Activated CD8-positive, alpha-beta T cell treated with anti-CD3 and anti-CD28 coated beads, Interleukin-2, amount 10 ng/mL, durations not matched to agents 7 days and 5 days (primary cell): ENCODE results near the gene FOXL2NB. TPM values are rescaled to one million over a fixed set of nuclear protein-coding genes. Genes with fewer than 3 reads are reported as not detected.
A peak's percentile ranks its signal among the peaks of the same experiment; 100 is the strongest.

Source experiments
- ATAC-seq: fragments of 150-1000 bp; cut with Tn5 transposase; one replicate; pipeline ENCODE4 v1.10.0; 2021; ENCODE audit warnings: moderate library complexity
- CTCF ChIA-PET: fragments of 350-600 bp; sonication (Branson Sonifier 250); formaldehyde crosslinking; loops from one replicate; lab custom pipeline; 2021; ENCODE audit warnings: antibody characterized with exemption; lab: Charles Lee
- POLR2A ChIA-PET: fragments of 350-600 bp; sonication (Branson Sonifier 250); formaldehyde crosslinking; loops from one replicate; lab custom pipeline; 2021; ENCODE audit warnings: antibody characterized with exemption; lab: Charles Lee
- DNase-seq: peaks from one replicate; pipeline ENCODE4 v3.0.0-alpha.2; 2020
- H3K27ac Mint-ChIP-seq: one replicate; pipeline ENCODE4 v1.8.0; 2021; ENCODE audit warnings: mild to moderate bottlenecking, mixed read lengths
- H3K27me3 Mint-ChIP-seq: one replicate; pipeline ENCODE4 v1.8.0; 2021; ENCODE audit warnings: low read depth, mixed read lengths
- H3K36me3 Mint-ChIP-seq: one replicate; pipeline ENCODE4 v1.8.0; 2021; ENCODE audit warnings: low read depth, mixed read lengths
- H3K4me1 Mint-ChIP-seq: one replicate; pipeline ENCODE4 v1.8.0; 2021; ENCODE audit warnings: low read depth, mixed read lengths
- H3K4me3 Mint-ChIP-seq: one replicate; pipeline ENCODE4 v1.8.0; 2021; ENCODE audit warnings: mild to moderate bottlenecking, mixed read lengths
- H3K9me3 Mint-ChIP-seq: one replicate; pipeline ENCODE4 v1.8.0; 2022; ENCODE audit warnings: mixed read lengths; ENCODE audit not compliant: insufficient read depth
- total RNA-seq, 2 experiments: library from RNA; stranded (reverse); gene quantifications; one replicate each; pipeline ENCODE4 v1.2.3, GENCODE V29; 2021

Gene FOXL2NB
- total RNA-seq, 2 experiments from 2014 or later, result not detected

DNA sequence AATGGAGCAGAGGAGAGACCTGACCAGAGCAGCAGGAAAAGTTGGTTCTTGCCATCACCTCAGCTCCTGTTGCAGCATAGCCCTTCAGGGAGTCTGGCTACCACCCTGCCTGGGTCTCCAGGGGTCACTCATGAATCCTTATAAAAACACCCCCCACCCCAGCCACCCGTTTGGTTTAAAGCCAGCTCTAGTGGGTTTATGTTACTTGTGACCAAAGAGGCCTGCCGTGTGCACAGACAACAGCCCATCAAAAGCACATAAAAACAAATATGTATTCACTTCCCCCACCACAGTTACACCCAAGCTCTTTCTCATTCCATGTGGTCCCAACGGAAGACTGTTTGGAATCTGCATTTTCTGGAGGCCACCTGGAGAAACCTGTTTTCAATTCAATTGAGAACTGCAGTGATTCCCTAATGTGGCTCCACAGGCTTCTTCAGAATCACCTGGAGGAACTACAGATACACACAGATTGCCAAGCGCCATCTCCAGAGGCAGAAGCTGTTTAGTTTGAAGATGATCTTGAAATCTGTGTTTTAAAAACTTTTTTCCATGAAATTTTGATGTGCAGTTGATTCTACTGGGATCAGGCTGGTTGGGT is 13.8 kb upstream of the FOXL2NB start:
- ATAC-seq, result no peak
- Mint-ChIP-seq H3K36me3 (no peaks in the 10 kb centered on the region), H3K9me3 (no peaks in the 10 kb centered on the region), H3K27me3 (peaks cover 45% of the 10 kb centered on the region), H3K4me3 (no peak overlapping the region), H3K4me1 (peaks cover 22% of the 10 kb centered on the region), H3K27ac (no peak overlapping the region)
- ChIA-PET CTCF (interaction anchor here (0.8 to 4.5 kb wide), 4 partner anchors 10 to 396 kb away, joined by 3 to 56 read pairs (median 8); no protein-coding TSS in a partner anchor), POLR2A (no interaction called here)
- no peak for DNase-seq

DNA sequence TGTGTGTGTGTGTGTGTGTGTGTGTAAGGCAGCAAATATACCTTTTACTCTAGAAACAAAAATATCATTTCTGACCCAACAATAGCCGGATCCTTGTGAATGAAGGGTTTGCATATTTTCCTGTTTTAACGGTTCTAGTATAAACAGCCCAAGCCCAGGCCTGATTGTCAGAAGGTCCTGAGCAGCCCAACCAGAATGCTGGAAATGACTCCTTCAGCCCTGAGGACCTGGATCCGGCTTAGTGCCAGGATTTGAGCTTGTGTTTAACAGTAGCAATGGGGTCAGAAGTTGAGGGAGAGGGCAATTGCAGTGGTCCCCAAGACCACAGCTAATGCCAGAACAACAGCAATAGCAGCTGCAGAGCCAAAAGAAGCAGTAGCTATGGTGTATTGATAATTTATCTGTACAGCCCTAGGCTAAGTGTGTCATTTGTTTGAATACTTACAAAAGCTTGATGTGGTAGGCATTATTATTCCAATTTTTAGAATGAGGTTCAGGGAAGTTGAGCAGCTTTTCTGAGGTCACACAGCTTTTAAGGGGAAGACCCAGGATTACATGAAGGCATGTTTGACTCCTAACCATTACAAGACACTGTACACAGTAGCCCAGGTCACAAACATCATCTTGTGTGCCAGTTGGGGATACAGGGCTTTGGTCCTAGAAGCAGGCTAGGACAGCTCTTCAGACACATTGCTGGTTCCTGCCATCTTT is 12.9 kb upstream of the FOXL2NB start:
- ChIA-PET POLR2A (no interaction called here), CTCF (interaction anchor here (1.0 to 4.5 kb wide), 6 partner anchors 11 to 395 kb away, joined by 3 to 56 read pairs (median 8); partner anchors contain the start of gene CEP70)
- Mint-ChIP-seq H3K4me1 (peaks cover 30% of the 10 kb centered on the region), H3K9me3 (no peaks in the 10 kb centered on the region), H3K36me3 (no peaks in the 10 kb centered on the region), H3K4me3 (no peak overlapping the region), H3K27ac (no peak overlapping the region), H3K27me3 (peaks cover 53% of the 10 kb centered on the region)
- ATAC-seq (no peak), DNase-seq (no peak)

DNA sequence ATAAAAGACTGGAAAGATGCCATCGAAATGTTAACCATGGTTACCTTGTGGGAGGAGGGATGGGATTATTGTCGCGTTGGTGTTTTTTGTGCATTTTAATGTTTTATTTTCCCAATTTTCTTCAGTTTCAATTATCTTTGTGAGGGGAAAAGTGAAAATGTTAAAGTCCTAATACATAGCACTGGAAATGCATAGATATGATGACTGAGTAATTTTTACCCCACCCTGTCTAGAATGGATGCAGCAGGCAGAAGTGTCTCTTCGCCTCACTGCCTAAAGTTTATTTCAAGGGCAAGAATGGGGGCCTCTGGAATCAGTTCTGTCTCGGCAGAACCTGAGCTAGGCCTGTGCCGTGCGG is 11.5 kb upstream of the FOXL2NB start:
- ChIA-PET CTCF (interaction anchor here (0.7 to 4.5 kb wide), 35 partner anchors 9 to 756 kb away, joined by 3 to 56 read pairs (median 4); partner anchors contain the start of genes CEP70, FOXL2 and FOXL2NB), POLR2A (interaction anchor here (0.8 to 1.1 kb wide), 2 partner anchors 13 to 454 kb away, joined by 3 read pairs; partner anchors contain the start of gene COPB2)
- no peak for ATAC-seq
- H3K36me3 Mint-ChIP-seq, result no peaks in the 10 kb centered on the region
- no peak for DNase-seq
- H3K4me3 Mint-ChIP-seq, result peak overlapping the region; percentile 61
- H3K4me1 Mint-ChIP-seq, result peaks cover 33% of the 10 kb centered on the region
- H3K9me3 Mint-ChIP-seq, result no peaks in the 10 kb centered on the region
- no peak overlapping the region for H3K27ac Mint-ChIP-seq
- H3K27me3 Mint-ChIP-seq, result peaks cover 63% of the 10 kb centered on the region

DNA sequence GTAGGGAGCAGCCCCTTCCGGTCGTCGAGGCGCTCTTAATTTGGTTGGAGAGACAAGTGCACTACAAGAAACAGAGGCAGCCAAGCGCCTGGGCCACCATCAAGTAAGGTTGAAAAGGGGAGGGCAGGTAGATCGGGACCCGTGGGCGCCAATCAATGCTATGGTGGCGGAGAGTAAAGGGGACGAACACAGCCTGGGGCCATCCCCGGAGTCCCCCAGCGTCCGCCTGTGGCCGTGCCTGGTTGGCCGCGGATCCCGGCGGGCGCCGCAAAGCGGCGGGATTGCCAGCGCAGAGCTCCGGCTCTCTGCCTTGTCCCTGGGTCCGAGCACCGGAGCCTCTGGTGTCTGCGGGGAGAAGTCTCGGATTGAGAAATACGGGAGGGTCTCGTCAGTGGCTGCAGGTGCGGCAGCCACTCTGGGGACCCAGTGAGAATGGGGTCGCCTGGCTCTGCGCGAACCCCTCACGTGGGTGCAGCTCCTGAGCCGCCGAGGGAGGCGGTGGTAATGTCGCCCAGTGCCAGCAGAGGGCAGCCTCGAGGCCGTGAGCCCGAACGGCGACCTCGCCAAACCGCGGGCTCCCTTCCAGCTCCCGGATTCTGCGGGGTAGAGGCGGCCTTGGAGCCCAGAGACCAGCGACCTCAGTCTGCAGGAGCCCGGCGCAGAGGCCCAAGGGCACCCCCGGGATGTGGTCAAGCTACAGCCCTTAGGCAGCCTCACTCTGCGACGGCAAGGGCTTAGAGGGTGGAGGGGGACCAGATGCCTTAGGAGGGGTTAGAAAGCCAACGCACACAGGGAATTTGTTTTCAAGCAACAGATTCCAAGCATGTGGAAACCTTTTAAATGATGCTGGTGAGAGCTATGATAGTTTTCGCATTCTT is 10.9 kb upstream of the FOXL2NB start:
- peaks cover 33% of the 10 kb centered on the region for H3K4me1 Mint-ChIP-seq
- H3K9me3 Mint-ChIP-seq, result no peaks in the 10 kb centered on the region
- H3K4me3 Mint-ChIP-seq, result peak overlapping the region; percentile 61
- peaks cover 68% of the 10 kb centered on the region for H3K27me3 Mint-ChIP-seq
- ChIA-PET CTCF (interaction anchor here (0.6 to 2.9 kb wide), 40 partner anchors 9 to 756 kb away, joined by 3 to 48 read pairs (median 4); partner anchors contain the start of genes CEP70, FOXL2 and FOXL2NB), POLR2A (interaction anchor here (0.8 to 1.1 kb wide), 2 partner anchors 12 to 453 kb away, joined by 3 read pairs; partner anchors contain the start of gene COPB2)
- no peaks in the 10 kb centered on the region for H3K36me3 Mint-ChIP-seq
- ATAC-seq, result peak; percentile 78
- DNase-seq, result peak; percentile 65
- no peak overlapping the region for H3K27ac Mint-ChIP-seq

DNA sequence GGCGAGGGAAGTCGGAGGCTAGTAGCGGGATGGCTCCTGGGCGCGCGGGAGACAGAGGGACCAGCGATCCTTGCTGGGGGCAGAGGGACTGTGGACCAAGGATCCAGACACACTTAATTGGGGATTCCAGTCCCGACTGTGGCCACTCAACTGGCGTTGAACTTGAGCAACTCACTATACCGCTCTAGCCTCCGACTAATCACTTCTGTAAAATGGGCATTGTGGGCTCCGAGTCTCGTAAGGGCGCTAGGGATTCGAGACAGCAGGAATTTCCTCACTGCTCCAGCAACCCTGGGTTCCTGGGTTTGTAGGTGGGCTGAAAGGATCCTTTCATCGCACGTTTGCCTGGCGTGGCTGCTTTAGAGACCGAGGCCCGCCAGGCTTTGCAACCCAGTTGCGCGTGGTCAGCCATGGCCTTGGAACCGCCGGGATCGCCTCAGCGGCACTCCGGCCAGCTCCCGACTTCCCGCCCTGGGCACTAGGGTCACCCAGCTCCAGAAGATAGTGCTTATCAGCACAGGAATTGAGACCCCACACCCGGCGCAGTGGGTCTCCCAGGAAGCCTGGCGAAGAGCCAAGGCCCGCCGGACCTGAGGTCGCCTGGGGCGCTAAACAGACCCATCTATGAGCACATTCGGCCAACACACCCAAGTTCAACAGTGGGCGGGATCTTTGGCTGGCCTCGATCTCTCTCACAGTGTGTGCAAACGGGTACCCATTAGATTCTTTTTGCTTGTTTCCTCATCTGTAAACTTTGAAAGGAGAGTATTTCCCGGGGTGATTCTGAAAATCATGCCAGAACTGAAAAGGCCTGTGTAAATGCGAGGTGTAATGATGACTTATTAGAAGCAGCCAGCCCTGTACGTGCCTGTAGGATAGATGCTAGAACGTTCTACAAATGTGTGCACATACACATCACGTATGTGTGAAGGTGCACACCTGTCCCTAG is 10.0 kb upstream of the FOXL2NB start:
- no peak overlapping the region for H3K4me3 Mint-ChIP-seq
- peaks cover 74% of the 10 kb centered on the region for H3K27me3 Mint-ChIP-seq
- ATAC-seq, result no peak
- DNase-seq, result no peak
- CTCF ChIA-PET, result interaction anchor here (0.7 to 2.9 kb wide), 27 partner anchors 8 to 757 kb away, joined by 3 to 48 read pairs (median 5); partner anchors contain the start of genes CEP70, FOXL2 and FOXL2NB
- H3K36me3 Mint-ChIP-seq, result no peaks in the 10 kb centered on the region
- POLR2A ChIA-PET, result no interaction called here
- peaks cover 33% of the 10 kb centered on the region for H3K4me1 Mint-ChIP-seq
- H3K27ac Mint-ChIP-seq, result no peak overlapping the region
- no peaks in the 10 kb centered on the region for H3K9me3 Mint-ChIP-seq

DNA sequence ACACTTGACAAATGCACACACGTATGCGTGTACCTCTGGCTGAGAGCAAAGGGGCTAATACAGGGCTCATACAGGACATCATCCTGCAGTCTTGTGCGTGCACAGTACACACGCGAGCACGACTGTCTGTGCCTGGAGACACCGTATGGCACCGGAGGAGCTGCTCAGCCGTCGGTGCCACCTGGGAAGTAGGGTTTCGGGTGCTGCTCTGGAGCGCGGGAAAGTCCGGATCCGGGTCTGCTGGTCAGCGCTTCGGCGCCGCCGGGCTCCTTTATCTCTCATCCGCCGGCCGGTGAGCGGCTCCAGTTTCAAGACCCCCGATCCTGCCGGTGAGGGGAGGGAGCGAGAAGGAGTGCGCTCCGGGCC is 9.3 kb upstream of the FOXL2NB start:
- no peak for ATAC-seq
- ChIA-PET CTCF (interaction anchor here (1.0 to 2.4 kb wide), 4 partner anchors 13 to 395 kb away, joined by 4 to 48 read pairs (median 4); no protein-coding TSS in a partner anchor), POLR2A (no interaction called here)
- H3K27ac Mint-ChIP-seq, result no peak overlapping the region
- H3K4me1 Mint-ChIP-seq, result peaks cover 33% of the 10 kb centered on the region
- no peaks in the 10 kb centered on the region for H3K9me3 Mint-ChIP-seq
- peaks cover 78% of the 10 kb centered on the region for H3K27me3 Mint-ChIP-seq
- H3K4me3 Mint-ChIP-seq, result no peak overlapping the region
- DNase-seq, result no peak
- no peaks in the 10 kb centered on the region for H3K36me3 Mint-ChIP-seq

DNA sequence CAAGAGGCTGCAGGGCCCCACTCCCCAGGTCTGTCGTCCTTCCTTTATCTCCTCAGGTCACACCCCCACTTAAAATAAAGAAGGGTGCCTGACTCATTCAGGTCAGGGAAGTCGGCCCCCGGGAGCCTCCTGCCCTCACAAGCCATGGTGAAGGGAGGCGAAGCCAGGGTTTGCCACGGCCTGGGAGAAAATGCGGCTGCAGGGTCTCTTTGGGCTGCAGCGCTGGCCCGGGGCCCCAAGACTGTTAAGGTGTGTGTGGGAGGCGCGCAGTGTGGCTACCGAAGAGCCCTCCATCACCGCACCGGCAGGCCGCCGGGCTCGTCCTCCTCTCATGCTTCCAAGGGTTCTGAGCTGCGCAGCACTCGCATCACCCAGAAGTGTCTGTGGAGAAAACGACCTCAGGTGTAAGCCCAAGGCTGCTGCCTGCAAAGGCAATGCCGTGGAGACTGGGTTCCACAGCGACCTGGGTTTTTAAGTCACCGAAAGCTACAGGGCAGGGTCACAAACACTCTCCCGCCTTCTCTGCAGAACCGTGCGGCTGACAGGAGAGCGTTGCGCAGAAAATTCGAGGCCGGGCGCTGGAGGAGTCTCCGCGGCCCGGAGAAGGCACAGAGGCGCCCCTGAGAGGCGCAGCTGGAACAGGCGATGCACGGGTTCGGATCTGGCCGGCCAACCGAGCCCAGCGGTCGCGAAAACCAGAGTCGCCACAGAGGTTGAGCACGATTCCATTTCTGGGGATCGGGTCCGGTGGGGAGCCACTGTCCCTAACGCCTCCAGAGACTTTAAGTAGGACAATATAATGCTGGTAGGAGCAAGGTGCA is 8.8 kb upstream of the FOXL2NB start:
- no peak for ATAC-seq

DNA sequence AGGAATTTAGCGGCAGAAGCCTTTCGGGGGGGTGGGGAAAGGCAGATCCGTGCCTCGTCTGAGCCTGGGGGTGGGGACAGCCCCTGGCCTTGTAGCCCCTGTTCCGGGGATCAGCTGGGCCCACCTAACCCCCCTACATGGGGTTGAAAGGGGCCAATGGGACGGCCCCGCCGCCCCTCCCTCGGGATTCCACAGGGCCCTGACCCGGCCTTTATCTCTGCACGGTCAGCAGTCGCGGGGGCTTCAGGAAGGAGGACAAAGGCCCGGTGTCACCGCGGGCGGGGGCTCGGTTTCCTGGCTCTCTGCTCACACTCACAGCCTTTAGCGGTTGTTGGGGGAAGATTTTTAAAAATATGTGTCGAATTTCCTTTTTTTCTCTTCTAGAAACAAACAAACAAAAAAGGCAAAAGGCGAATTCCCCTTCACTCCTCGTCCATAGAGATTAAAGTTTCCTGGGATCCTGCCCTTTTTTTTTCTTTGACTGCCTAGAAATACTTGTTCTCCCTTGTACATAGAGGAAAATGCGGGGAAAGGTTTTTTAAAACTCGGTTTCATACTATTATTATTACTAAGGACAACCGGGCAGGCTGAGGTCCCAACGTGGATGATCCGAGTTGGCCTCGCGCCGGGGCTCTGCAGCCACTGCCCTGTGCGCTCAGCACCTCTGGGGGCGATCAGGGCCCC is 8.0 kb upstream of the FOXL2NB start:
- Mint-ChIP-seq H3K36me3 (no peaks in the 10 kb centered on the region), H3K27me3 (peaks cover 86% of the 10 kb centered on the region), H3K4me1 (peaks cover 37% of the 10 kb centered on the region), H3K4me3 (no peak overlapping the region), H3K9me3 (no peaks in the 10 kb centered on the region), H3K27ac (no peak overlapping the region)
- ATAC-seq (no peak), DNase-seq (no peak)
- ChIA-PET POLR2A (no interaction called here), CTCF (interaction anchor here (0.6 to 2.0 kb wide), 3 partner anchors 11 to 390 kb away, joined by 3 to 7 read pairs (median 4); no protein-coding TSS in a partner anchor)

More for the DNA sequence above, 8.8 kb upstream of the FOXL2NB start:
- no peaks in the 10 kb centered on the region for H3K36me3 Mint-ChIP-seq
- no peak overlapping the region for H3K4me3 Mint-ChIP-seq
- H3K27me3 Mint-ChIP-seq, result peaks cover 82% of the 10 kb centered on the region
- no peak for DNase-seq
- POLR2A ChIA-PET, result no interaction called here
- H3K27ac Mint-ChIP-seq, result no peak overlapping the region
- CTCF ChIA-PET, result interaction anchor here (1.0 kb wide), 1 partner anchor 390 kb away, joined by 4 read pairs; no protein-coding TSS in a partner anchor
- H3K9me3 Mint-ChIP-seq, result no peaks in the 10 kb centered on the region
- peaks cover 33% of the 10 kb centered on the region for H3K4me1 Mint-ChIP-seq

DNA sequence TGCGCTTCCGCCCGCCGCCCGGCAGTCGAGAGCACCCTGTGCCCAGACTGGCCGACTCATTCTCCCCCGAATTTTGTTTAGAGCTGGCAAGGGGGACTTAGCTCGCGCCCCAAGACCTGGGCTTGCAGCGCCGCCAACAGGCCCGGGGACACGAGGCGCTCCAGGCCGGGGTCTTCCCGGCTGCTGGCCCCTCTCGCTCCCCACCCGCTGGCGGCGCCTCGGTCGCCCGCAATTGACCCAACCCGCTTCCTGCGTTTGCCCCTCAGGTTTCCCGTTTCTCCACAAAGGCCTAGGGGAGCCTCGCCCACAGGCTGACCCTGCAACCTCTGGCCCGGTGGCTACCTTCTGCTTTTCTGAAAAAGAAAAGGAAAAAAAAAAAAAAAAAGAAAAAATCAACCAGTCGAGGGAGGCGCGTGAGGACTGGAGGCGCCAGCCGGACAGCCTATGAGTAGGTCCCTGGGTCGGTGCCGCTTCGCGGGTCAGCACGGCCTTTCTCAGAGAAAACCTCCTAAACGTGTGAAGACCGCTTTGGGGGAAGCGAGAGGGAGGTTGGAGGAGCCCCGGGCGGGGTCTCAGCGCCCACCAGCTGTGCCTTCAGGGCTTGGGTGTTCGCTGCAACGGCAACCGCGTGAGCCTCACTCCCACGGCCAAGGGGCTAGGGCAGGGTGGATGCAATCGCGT is 7.3 kb upstream of the FOXL2NB start:
- DNase-seq, result no peak
- Mint-ChIP-seq H3K4me1 (peaks cover 42% of the 10 kb centered on the region), H3K36me3 (no peaks in the 10 kb centered on the region), H3K4me3 (no peak overlapping the region), H3K27me3 (peaks cover 86% of the 10 kb centered on the region), H3K27ac (no peak overlapping the region), H3K9me3 (no peaks in the 10 kb centered on the region)
- CTCF ChIA-PET, result interaction anchor here (0.6 to 2.0 kb wide), 3 partner anchors 11 to 325 kb away, joined by 3 to 7 read pairs (median 3); no protein-coding TSS in a partner anchor
- POLR2A ChIA-PET, result no interaction called here
- ATAC-seq, result no peak
